ENCODE data around the gene FANCC. TPM values are rescaled to one million over a fixed set of nuclear protein-coding genes. Genes with fewer than 3 reads are reported as not detected.
A peak's percentile ranks its signal among the peaks of the same experiment; 100 is the strongest.

FANCC gene
- total and polyA plus RNA-seq, 2 donors (not counting 1 experiment from before 2014, with no cell fraction given), result 8.9 to 9.0 TPM

GRCh38 chr9:95202076-95202681 lies 115.3 kb downstream of the FANCC start:
- Histone ChIP-seq H3K79me2 (ENCODE audit: control insufficient read depth, insufficient read depth, low read length) (no peaks in the 10 kb centered on the region), H3K27ac (ENCODE audit: insufficient read depth, low read length) (no peak overlapping the region), H3K9ac (ENCODE audit: insufficient read depth, low read length) (no peak overlapping the region), H3K4me3 (replicated peaks in 1 of 4; ENCODE audit: control extremely low read depth in 1 of 4, insufficient read depth in 1 of 4, low read depth in 3 of 4, low read length in 4 of 4) (no peak overlapping the region), H3K4me1 (ENCODE audit: control insufficient read depth, extremely low read depth, insufficient read depth, low read length) (peaks cover 6% of the 10 kb centered on the region), H3K9me3 (ENCODE audit: control insufficient read depth, insufficient read depth, low read depth, low read length) (no peaks in the 10 kb centered on the region), H4K20me1 (ENCODE audit: control insufficient read depth, extremely low read depth, insufficient read depth, low read length) (no peaks in the 10 kb centered on the region), H2AFZ (ENCODE audit: low read length) (no peak overlapping the region), H3K4me2 (ENCODE audit: extremely low read depth, insufficient read depth, low read length) (no peak overlapping the region), H3K27me3 (ENCODE audit: control insufficient read depth, insufficient read depth, low read length) (no peaks in the 10 kb centered on the region), H3K36me3 (ENCODE audit: control insufficient read depth, insufficient read depth, low read length) (no peaks in the 10 kb centered on the region)
- DNase-seq (ENCODE audit: low read depth in 2 of 2), result peak in 1 of 2 donors; percentile 21
- TF ChIP-seq CTCF (conservative IDR thresholded peaks at IDR 0.05 in 1 of 2, IDR thresholded peaks at IDR 0.05 in 1 of 2; ENCODE audit: low read depth in 1 of 2, low read length in 2 of 2) (no peak), EZH2 (IDR thresholded peaks at IDR 0.05; ENCODE audit: low read length, missing control alignments) (no peak)

GRCh38 chr9:95201206-95201605 lies 116.3 kb downstream of the FANCC start:
- no peak for TF ChIP-seq CTCF (conservative IDR thresholded peaks at IDR 0.05 in 1 of 2, IDR thresholded peaks at IDR 0.05 in 1 of 2; ENCODE audit: low read depth in 1 of 2, low read length in 2 of 2)
- no peak for TF ChIP-seq EZH2 (IDR thresholded peaks at IDR 0.05; ENCODE audit: low read length, missing control alignments)
- Histone ChIP-seq H3K9ac (ENCODE audit: insufficient read depth, low read length) (no peak overlapping the region), H2AFZ (ENCODE audit: low read length) (no peak overlapping the region), H3K27me3 (ENCODE audit: control insufficient read depth, insufficient read depth, low read length) (no peaks in the 10 kb centered on the region), H3K4me3 (replicated peaks in 1 of 4; ENCODE audit: control extremely low read depth in 1 of 4, insufficient read depth in 1 of 4, low read depth in 3 of 4, low read length in 4 of 4) (no peak overlapping the region), H3K4me2 (ENCODE audit: extremely low read depth, insufficient read depth, low read length) (no peak overlapping the region), H3K4me1 (ENCODE audit: control insufficient read depth, extremely low read depth, insufficient read depth, low read length) (peaks cover 6% of the 10 kb centered on the region), H4K20me1 (ENCODE audit: control insufficient read depth, extremely low read depth, insufficient read depth, low read length) (no peaks in the 10 kb centered on the region), H3K36me3 (ENCODE audit: control insufficient read depth, insufficient read depth, low read length) (no peaks in the 10 kb centered on the region), H3K9me3 (ENCODE audit: control insufficient read depth, insufficient read depth, low read depth, low read length) (no peaks in the 10 kb centered on the region), H3K79me2 (ENCODE audit: control insufficient read depth, insufficient read depth, low read length) (no peaks in the 10 kb centered on the region), H3K27ac (ENCODE audit: insufficient read depth, low read length) (no peak overlapping the region)
- DNase-seq (ENCODE audit: low read depth in 2 of 2), result peak; percentile 37 to 43

- Histone ChIP-seq H3K4me3 (replicated peaks in 1 of 4; ENCODE audit: control extremely low read depth in 1 of 4, insufficient read depth in 1 of 4, low read depth in 3 of 4, low read length in 4 of 4) (no peak overlapping the region), H3K36me3 (ENCODE audit: control insufficient read depth, insufficient read depth, low read length) (no peaks in the 10 kb centered on the region), H3K27ac (ENCODE audit: insufficient read depth, low read length) (no peak overlapping the region), H3K27me3 (ENCODE audit: control insufficient read depth, insufficient read depth, low read length) (no peaks in the 10 kb centered on the region), H4K20me1 (ENCODE audit: control insufficient read depth, extremely low read depth, insufficient read depth, low read length) (no peaks in the 10 kb centered on the region), H3K4me1 (ENCODE audit: control insufficient read depth, extremely low read depth, insufficient read depth, low read length) (peaks cover 6% of the 10 kb centered on the region), H3K4me2 (ENCODE audit: extremely low read depth, insufficient read depth, low read length) (no peak overlapping the region), H3K9me3 (ENCODE audit: control insufficient read depth, insufficient read depth, low read depth, low read length) (no peaks in the 10 kb centered on the region), H2AFZ (ENCODE audit: low read length) (no peak overlapping the region), H3K79me2 (ENCODE audit: control insufficient read depth, insufficient read depth, low read length) (no peaks in the 10 kb centered on the region), H3K9ac (ENCODE audit: insufficient read depth, low read length) (no peak overlapping the region)
- peak; percentile 45 to 87 for DNase-seq (ENCODE audit: low read depth in 2 of 2)
- no peak for TF ChIP-seq CTCF (conservative IDR thresholded peaks at IDR 0.05 in 1 of 2, IDR thresholded peaks at IDR 0.05 in 1 of 2; ENCODE audit: low read depth in 1 of 2, low read length in 2 of 2)
- no peak for TF ChIP-seq EZH2 (IDR thresholded peaks at IDR 0.05; ENCODE audit: low read length, missing control alignments)
Measured at GRCh38 chr9:95197692-95198271, 119.7 kb downstream of the FANCC start.
